SKM-1 treated with dmso at 0.1 percent for 144 hours (cell line): ENCODE results near the gene SYNPO2.
A peak's percentile ranks its signal among the peaks of the same experiment; 100 is the strongest.
"Not testable (repeated sequence)": the region's sequence is repeated elsewhere in the genome, so short reads cannot be mapped to it uniquely, and the experiment has no call there.

ENCODE experiments used
- DNase-seq: peaks from one replicate; lab custom pipeline; 2025; ENCODE audit not compliant: unreplicated experiment; lab: John Stamatoyannopoulos, UW

SYNPO2 gene

DNA sequence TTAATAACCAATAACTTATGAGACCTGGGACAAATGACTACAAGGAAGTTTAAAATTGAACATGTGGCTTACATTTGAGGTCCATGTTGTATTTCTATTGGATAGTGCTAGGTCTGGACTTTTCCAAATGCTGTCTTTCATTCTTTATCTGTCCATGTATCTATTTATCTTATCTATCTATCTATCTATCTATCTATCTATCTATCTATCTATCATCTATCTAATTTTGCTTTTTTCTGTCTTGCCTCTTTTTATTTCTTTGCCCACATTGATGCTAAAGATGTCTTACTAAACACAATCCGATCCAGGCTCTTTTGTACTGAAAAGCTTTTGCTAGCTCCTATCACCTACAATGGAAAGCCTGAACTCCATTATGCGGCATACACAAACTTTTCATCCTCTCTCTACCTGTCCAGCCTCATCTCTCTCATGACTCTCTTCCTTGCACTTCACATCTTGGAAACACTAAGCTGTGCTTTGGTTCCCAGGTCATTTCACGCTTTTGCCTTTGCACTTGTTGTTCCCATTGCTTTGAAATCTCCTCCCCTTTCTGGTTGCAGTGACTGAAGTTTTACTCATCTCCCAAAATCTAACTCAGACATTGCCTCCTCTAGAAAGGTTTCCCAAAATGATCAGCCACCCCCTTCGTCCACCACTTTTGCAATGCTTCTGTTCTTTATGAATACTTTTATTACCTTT is 107.2 kb downstream of the SYNPO2 start:
- DNase-seq: no peak

- DNase-seq: no peak
Measured at GRCh38 chr4:118997601-118998000, 108.9 kb downstream of the SYNPO2 start.

GRCh38 chr4:118999919-119000318 is 111.3 kb downstream of the SYNPO2 start:
- DNase-seq: no peak

DNA sequence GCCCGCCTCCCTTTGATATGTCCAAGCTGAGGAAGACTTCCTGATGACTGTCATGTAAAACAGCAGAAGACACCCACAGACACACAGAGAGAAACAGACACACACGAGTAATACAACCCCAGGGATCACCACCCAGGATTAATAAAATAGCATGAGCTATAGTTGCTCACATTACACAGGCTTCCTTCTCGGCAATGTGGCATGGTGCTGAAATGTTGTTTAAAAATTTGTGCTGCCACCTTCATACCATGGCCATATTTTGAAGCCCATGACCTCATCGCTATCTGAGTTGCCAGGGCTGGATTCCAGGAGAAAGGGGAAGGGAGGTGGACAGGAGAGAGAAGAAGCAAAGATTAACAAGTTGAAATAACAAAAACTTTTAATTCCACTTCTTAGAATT is 111.7 kb downstream of the SYNPO2 start:
- no peak for DNase-seq

GRCh38 chr4:119002476-119002875 is 113.8 kb downstream of the SYNPO2 start:
- no peak for DNase-seq

DNA sequence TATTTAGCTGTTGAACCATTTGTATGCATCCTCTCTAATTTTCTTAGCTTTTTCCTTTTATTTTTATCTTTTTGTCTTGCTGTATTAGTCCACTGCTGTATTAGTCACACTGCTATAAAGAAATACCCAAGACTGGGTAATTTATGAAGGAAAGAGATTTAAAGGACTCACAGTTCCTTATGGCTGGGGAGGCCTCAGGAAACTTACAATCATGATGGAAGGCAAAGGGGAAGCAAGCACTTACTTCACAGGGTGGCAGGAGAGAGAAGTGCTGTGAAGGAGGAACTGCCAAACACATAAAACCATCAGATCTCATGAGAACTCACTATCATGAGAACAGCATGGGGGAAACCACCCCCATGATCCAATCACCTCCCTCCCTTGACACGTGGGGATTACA is 114.3 kb downstream of the SYNPO2 start:
- DNase-seq: peak; percentile 32

DNA sequence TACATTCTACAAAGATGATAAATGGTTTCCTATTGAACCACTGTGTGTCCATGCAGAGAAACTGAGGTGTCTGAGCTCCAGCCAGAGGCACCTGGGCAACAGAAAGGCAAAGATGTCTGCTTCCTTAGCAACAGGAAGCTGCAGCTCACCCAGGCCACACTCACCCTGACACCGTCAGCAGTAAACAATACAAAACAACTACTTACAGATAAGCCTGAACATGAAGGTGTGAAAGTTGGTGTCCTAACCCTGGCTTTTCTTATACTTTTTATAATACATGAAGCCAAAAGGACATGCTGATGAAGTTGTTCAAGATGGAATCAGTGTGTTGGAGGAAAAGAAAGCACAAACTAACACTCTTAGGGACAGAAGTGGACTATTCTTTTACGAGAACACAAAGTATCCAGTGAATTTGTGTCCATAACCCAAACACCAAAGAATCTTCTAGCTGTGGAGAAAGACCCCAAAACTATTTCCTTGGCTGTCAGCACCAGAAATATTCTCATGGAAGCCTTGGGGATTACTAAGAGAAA is 117.3 kb downstream of the SYNPO2 start:
- no peak for DNase-seq

- peak; percentile 10 for DNase-seq
Measured at GRCh38 chr4:119008761-119009160, 120.1 kb downstream of the SYNPO2 start.

DNA sequence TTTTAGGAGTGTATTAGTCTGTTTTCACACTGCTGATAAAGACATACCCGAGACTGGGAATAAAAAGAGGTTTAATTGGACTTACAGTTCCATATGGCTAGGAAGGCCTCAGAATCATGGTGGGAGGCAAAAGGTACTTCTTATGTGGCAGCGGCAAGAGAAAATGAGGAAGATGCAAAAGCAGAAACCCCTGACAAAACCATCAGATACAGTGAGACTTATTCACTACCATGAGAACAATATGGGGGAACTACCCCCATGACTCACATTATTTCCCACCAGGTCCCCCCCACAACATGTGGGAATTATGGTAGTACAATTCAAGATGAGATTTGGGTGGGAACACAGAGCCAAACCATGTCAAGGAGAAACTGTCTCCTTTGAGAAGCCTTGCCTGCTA is 121.6 kb downstream of the SYNPO2 start:
- DNase-seq: not testable (repeated sequence)

DNA sequence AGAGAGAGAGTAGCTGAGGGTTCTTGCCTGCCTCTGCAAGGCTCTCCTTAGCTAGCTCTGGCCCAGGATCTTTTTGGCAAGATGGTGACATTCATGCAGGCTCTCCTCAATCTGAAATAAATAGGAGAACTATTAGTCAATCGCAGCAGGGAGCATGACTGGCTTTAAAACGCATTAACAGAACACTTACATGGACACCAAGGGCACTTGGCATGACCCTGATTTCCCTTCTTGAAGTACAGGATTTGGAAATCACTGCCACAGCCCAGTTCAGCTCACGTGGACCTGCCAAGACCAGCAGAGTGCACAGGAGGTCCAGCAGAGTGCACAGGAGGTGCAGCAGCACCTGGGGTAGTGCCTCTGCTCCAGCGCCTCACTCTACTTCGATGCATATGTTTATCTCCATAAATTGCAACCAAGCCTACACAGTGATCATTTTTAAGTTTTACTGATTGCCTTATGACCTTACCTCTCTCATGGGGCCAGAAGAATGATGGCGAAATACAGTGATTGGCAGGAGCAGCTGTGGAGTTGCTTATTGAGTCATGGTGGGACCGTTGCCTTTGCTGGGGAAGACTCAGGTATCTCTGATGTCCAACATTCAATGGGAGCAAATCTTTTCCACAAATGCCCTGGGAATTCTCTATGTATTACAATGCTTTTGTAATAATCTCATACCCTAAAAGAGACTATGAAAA is 122.4 kb downstream of the SYNPO2 start:
- no peak for DNase-seq

DNA sequence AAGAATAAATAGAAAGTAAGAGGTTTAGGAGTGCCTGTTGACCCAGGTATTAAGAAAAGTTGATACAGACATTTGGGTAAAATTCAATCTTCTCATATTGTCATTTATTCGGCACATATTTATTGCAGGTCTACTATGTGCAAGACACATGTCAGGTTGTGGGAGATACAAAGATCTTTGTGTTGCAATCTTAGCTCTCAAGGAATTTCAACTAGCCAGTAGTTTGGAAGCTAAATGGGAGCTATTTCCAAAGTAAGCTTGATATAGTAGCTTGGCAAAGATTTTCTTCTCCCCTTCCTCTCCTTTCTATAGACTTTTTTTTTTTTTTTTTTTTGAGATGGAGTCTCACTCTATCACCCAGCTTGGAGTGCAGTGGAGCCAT is 122.9 kb downstream of the SYNPO2 start:
- DNase-seq: no peak

DNA sequence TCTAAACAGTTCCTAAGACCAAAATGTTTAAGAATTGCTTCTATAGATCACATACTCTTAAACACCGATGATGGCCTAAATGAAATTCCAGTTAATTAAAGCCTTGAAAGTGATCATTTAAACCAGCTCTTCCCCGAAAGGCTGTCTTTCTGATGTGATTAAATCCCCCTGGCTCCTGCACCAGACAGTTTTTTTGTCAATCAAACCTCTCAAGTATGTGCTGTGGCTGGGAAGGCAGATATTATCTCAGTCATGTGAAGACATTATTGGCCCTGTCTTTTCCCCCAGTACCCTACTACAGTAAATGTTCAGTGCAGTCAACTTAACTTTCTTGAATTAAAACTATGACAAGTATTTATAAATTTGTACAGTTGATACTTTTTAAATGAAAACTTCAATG is 126.0 kb downstream of the SYNPO2 start:
- DNase-seq: no peak

DNA sequence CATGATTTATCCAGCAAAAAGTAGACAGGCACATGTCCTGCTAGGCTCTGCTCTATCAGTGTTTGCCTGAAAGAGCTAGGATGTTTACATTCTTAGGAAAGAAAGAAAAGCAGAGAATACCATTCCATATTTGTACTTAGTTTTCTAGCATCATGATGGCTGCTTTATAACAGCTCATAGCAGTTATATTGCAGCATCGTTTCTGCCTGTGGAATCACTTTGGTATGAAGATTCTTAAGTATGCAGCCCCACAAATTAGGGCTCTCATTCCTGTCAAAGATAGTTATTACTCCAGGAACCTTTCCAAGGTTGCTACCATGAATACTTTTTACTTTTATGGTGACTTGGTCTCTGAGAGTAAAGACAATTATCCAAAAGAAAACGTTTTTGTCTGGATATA is 128.0 kb downstream of the SYNPO2 start:
- no peak for DNase-seq

- no peak for DNase-seq
Measured at GRCh38 chr4:119017636-119018035, 129.0 kb downstream of the SYNPO2 start.

DNA sequence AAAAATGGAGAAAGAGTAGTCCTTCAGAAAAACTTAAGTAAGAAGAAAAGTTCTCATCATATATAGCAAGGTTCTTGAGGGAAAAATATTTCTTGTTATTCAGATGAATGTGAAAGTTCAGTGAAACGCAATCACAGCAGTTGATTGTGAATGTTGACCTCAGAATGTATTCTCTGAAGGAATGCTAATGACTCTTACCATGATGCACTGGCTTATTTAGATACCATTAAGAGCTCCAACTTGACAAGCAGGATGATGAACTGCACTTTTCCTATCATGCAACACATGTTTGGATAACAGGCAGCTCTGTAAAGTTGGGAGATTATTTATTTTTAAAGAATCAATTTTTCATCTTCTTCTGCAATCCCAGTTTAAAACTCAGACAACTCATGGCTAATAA is 131.5 kb downstream of the SYNPO2 start:
- DNase-seq: no peak

DNA sequence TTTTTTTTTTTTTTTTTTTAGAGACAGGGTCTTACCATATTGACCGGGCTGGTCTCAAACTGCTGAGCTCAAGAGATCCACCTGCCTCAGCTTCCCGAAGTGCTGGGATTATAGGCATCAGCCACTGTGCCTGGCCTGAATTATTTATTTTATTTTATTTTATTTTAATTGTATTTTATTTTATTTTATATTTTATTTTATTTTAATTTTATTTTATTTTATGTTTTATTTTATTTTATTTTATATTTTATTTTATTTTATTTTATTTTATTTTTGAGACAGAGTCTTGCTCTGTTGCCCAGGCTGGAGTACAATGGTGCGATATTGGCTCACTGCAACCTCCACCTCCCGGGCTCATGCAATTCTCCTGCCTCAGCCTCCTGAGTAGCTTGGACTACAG is 133.9 kb downstream of the SYNPO2 start:
- not testable (repeated sequence) for DNase-seq

DNA sequence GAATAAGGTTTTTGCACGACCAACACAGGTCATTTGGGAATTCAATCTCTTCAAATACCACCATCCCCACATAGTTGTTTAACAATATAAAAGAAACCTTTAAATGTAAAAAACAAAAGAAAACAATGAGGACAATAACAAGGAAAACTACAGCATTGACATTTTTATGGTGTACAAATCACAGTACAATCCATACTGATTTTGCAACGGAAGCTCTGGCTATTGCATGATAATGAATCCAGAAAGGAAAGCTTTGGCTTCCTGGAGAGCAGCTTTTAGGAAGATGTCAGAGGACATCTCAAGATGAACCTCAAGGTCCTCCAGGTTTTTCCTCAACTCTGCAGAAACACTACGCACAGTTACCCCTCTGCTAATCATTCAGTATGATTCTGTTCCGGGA is 135.4 kb downstream of the SYNPO2 start:
- no peak for DNase-seq

- DNase-seq: peak; percentile 21
Measured at GRCh38 chr4:119025420-119025819, 136.8 kb downstream of the SYNPO2 start.

DNA sequence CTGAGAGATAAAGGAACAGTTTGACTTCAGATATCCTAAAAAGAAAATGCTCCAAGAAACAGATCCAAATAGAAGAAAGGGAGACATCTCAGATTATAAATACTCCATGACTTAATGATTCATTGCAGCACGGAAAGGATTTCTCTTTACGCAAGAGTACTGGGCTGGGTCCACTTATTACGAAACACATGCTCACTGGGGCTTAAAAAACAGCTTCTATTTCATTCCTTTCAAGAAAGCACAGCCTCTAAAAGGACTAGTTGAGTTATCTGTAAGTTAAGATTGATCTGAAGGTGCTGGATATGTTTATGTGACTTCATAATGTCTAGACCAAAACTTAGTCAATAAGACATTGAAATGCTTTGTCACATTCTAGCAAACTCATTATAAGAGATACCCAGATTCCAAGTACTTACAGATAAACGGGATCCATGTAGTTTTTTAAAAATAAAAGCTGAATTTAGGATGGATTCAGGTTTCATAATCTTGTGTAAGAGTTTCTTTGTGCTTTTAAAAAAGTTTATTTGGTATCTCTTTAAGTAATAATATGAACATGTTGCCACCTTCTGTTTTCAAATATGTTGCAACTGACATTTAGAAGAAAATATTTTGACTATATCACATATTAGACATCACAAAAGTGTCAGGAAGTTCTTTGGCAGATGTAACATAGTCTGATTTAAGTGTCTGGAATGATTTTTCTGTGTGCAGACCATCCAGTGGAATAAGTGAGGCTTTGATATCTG is 137.4 kb downstream of the SYNPO2 start:
- peak; percentile 83 for DNase-seq

- DNase-seq: no peak
Measured at GRCh38 chr4:119026662-119027444, 138.2 kb downstream of the SYNPO2 start.

DNA sequence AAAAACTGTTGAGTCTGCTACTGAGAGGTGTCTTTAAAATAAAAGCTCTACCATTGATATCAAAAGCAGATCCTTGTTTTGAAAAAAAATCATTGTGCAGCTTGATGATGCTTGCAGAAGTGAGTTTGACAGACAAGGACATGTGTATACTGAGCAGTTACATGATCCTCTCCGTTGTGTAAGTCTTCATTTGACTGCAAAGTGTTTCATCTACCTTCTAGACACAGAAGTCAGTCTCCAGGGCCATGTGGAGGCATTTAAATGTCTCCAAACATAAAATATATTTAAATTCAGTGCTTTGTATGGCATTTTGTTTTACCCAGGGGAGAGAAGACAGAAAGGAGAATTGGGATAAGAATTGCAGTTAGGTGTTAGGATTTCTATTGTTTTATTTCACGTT is 139.2 kb downstream of the SYNPO2 start:
- no peak for DNase-seq
